ENCODE measurements around the gene CHCHD3. TPM values are rescaled to one million over a fixed set of nuclear protein-coding genes. Genes with fewer than 3 reads are reported as not detected.

CHCHD3 gene
- total RNA-seq, 4 donors from 2014 or later = 40.6 to 66.6 (median 48.1) TPM

- Histone ChIP-seq H3K9me3 (no peaks in the 10 kb centered on the region), H3K27me3 (no peaks in the 10 kb centered on the region), H3K4me1 (no peaks in the 10 kb centered on the region), H3K4me3 (no peak overlapping the region), H3K36me3 (no peaks in the 10 kb centered on the region), H3K27ac (no peak overlapping the region)
- TF ChIP-seq EP300 (IDR thresholded peaks at IDR 0.05) (no peak), POLR2A (IDR thresholded peaks at IDR 0.05) (no peak)
- WGBS, 2 donors = 78 to 82% methylated on average over 7 of the region's 7 CpGs
- DNase-seq (ENCODE audit: low spot score in 2 of 2) = no peak
Measured at GRCh38 chr7:132777414-132777813, 304.5 kb downstream of the CHCHD3 start.

DNA sequence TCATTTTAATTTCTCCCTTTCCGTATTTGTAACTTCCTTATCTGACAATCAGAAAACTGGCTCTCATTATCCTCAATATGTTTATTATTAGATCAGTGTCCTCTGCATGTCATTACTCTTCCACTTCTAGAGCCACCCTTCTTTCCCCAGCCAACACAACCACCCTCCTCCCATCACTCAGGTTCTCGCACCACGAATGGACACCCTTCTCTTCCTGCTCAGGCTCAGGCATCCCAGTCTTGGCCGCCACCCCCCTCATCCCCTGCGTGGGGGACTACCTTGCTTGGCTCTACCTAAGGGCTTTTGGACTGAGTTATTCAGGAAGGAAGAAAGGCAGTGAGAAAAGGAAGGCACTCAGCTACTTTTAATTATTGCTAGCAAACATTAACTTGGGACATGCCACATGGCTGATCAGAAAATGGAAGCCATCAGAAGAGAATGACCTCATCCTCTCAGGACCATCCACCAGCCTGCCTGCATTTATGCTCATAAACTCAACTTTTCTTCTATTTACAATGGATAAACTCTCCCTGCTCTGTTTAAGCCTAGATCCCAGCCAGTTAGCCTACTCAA is 305.8 kb downstream of the CHCHD3 start:
- Histone ChIP-seq H3K4me3 (no peak overlapping the region), H3K36me3 (no peaks in the 10 kb centered on the region), H3K27ac (no peak overlapping the region), H3K4me1 (no peaks in the 10 kb centered on the region), H3K27me3 (no peaks in the 10 kb centered on the region), H3K9me3 (no peaks in the 10 kb centered on the region)
- DNase-seq (ENCODE audit: low spot score in 2 of 2) = no peak
- 86 to 88% methylated on average over 5 of the region's 5 CpGs for WGBS, 2 donors
- no peak for TF ChIP-seq EP300 (IDR thresholded peaks at IDR 0.05)
- TF ChIP-seq POLR2A (IDR thresholded peaks at IDR 0.05) = no peak
- TF ChIP-seq CTCF (IDR thresholded peaks at IDR 0.05) = no peak

DNA sequence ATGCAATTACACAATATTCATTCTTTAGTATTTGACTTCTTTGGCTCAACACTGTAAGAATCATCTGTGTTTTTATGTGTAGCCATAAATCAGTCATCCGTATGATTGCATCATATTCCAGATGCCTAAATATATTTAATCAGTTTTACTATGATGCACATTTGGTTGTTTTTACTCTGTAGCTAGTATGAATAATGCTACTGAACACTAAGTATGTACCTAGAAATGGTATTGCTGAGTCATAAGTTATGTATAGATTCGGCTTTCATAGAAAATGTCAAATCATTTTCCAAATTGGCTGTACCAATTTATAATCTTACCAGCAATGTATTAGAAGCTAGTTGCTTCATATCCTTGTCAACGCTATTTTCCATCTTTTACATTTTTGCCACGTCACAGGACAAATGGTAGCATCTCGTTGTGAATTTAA is 308.3 kb downstream of the CHCHD3 start:
- TF ChIP-seq POLR2A (IDR thresholded peaks at IDR 0.05) (no peak), EP300 (IDR thresholded peaks at IDR 0.05) (no peak), CTCF (IDR thresholded peaks at IDR 0.05) (no peak)
- Histone ChIP-seq H3K4me3 (no peak overlapping the region), H3K36me3 (no peaks in the 10 kb centered on the region), H3K27ac (no peak overlapping the region), H3K4me1 (no peaks in the 10 kb centered on the region), H3K9me3 (peaks cover 0 to 18% (median 3%) of the 10 kb centered on the region in 4 donors), H3K27me3 (no peaks in the 10 kb centered on the region)
- no peak for DNase-seq (ENCODE audit: low spot score in 2 of 2)
- 70 to 75% methylated on average over 5 of the region's 5 CpGs for WGBS, 2 donors

DNA sequence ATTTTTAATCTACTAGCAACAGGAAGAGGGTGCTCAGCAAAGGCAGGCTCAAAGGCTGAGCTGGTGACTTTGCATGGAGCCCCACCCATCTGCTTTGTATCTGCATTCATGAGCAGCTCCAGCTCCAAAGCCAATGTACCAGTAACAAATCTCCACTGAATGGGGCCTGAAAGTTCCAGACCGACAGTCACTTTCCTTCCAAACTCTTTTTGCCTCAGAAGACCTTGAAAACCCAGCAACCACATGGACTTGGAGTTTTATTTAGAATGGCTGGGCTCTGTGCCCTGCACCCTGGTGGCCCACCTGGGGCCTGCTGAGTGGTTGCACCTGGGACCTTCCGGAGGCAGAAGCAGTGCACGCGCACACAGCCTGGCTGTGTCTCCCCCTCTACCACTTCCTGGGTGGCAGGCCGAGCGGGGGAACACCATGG is 310.6 kb downstream of the CHCHD3 start:
- no peak overlapping the region for H3K27ac ChIP-seq
- H3K27me3 ChIP-seq = no peaks in the 10 kb centered on the region
- no peak overlapping the region for H3K4me3 ChIP-seq
- TF ChIP-seq CTCF (IDR thresholded peaks at IDR 0.05) (no peak), POLR2A (IDR thresholded peaks at IDR 0.05) (no peak), EP300 (IDR thresholded peaks at IDR 0.05) (no peak)
- peaks cover 0 to 19% (median 3%) of the 10 kb centered on the region in 4 donors for H3K9me3 ChIP-seq
- no peak for DNase-seq (ENCODE audit: low spot score in 2 of 2)
- H3K4me1 ChIP-seq = no peaks in the 10 kb centered on the region
- no peaks in the 10 kb centered on the region for H3K36me3 ChIP-seq
- 79 to 85% methylated on average over 6 of the region's 6 CpGs for WGBS, 2 donors

- no peaks in the 10 kb centered on the region for H3K36me3 ChIP-seq
- H3K27ac ChIP-seq = no peak overlapping the region
- TF ChIP-seq EP300 (IDR thresholded peaks at IDR 0.05) (no peak), CTCF (IDR thresholded peaks at IDR 0.05) (no peak), POLR2A (IDR thresholded peaks at IDR 0.05) (no peak)
- DNase-seq (ENCODE audit: low spot score in 2 of 2) = no peak
- no peaks in the 10 kb centered on the region for H3K4me1 ChIP-seq
- H3K27me3 ChIP-seq = no peaks in the 10 kb centered on the region
- no peak overlapping the region for H3K4me3 ChIP-seq
- 81 to 88% methylated on average over 2 of the region's 2 CpGs for WGBS, 2 donors
- H3K9me3 ChIP-seq = peaks cover 0 to 19% (median 3%) of the 10 kb centered on the region in 4 donors
Measured at GRCh38 chr7:132770055-132770454, 311.8 kb downstream of the CHCHD3 start.

All from tibial nerve (tissue), 4 donors.